Loucy (cell line): ENCODE results near the gene ZNF587.
"Not testable (repeated sequence)": the region's sequence is repeated elsewhere in the genome, so short reads cannot be mapped to it uniquely, and the experiment has no call there.

Experiments used
- H2AFZ ChIP-seq: fragments of 200-600 bp; sonication (generic); 2 replicates; pipeline ENCODE4 v1.6.0; 2016; ENCODE audit warnings: antibody characterized with exemption, mild to moderate bottlenecking, low read length, moderate library complexity
- H3F3A ChIP-seq: fragments of 200-600 bp; 2 replicates; pipeline ENCODE4 v1.6.0; 2016; ENCODE audit warnings: antibody characterized with exemption, low read depth, mild to moderate bottlenecking
- H3K27me3 ChIP-seq: fragments of 200-600 bp; sonication (generic); 2 replicates; pipeline ENCODE4 v1.6.1; 2014; ENCODE audit warnings: low read length, mild to moderate bottlenecking; ENCODE audit not compliant: insufficient read depth, poor library complexity, severe bottlenecking
- H3K36me3 ChIP-seq: fragments of 200-600 bp; sonication (generic); 2 replicates; pipeline ENCODE4 v1.6.1; 2016; ENCODE audit warnings: low read length; ENCODE audit not compliant: insufficient read depth
- H3K4me1 ChIP-seq: fragments of 200-600 bp; sonication (generic); 2 replicates; pipeline ENCODE4 v1.5.1; 2014; ENCODE audit warnings: low read length, mild to moderate bottlenecking; ENCODE audit not compliant: insufficient read depth, poor library complexity, severe bottlenecking
- H3K4me2 ChIP-seq: fragments of 200-600 bp; sonication (generic); 2 replicates; pipeline ENCODE4 v1.6.0; 2014; ENCODE audit warnings: antibody characterized with exemption, low read length, low read depth, mild to moderate bottlenecking; ENCODE audit not compliant: poor library complexity, severe bottlenecking
- H3K4me3 ChIP-seq: fragments of 200-600 bp; sonication (generic); 2 replicates; pipeline ENCODE4 v1.5.1; 2014; ENCODE audit warnings: low read length, mild to moderate bottlenecking, mixed read lengths; ENCODE audit not compliant: poor library complexity, severe bottlenecking
- H3K79me2 ChIP-seq: fragments of 200-600 bp; sonication (generic); 2 replicates; pipeline ENCODE4 v1.6.1; 2014; ENCODE audit warnings: low read length; ENCODE audit not compliant: insufficient read depth
- H3K9ac ChIP-seq: fragments of 200-600 bp; sonication (generic); 2 replicates; pipeline ENCODE4 v1.6.0; 2014; ENCODE audit warnings: mild to moderate bottlenecking, low read depth, low read length, moderate library complexity; ENCODE audit not compliant: poor library complexity, severe bottlenecking
- H3K9me2 ChIP-seq: fragments of 200-600 bp; sonication (generic); replicated peaks from 2 replicates; pipeline ENCODE4 v1.6.1; 2016; ENCODE audit warnings: low read depth, low read length, mixed read lengths
- H3K9me3 ChIP-seq: fragments of 200-600 bp; sonication (generic); 2 replicates; pipeline ENCODE4 v1.6.1; 2014; ENCODE audit warnings: mild to moderate bottlenecking, antibody characterized with exemption, low read length, low read depth; ENCODE audit not compliant: insufficient read depth
- H4K20me1 ChIP-seq: fragments of 200-600 bp; sonication (generic); 2 replicates; pipeline ENCODE4 v1.6.0; 2014; ENCODE audit warnings: antibody characterized with exemption, low read length, mild to moderate bottlenecking; ENCODE audit not compliant: insufficient read depth, poor library complexity, severe bottlenecking
- EZH2phosphoT487 ChIP-seq: fragments of 200-600 bp; IDR thresholded peaks from 2 replicates; pipeline ENCODE4 v1.6.1; 2018; ENCODE audit warnings: antibody characterized with exemption, mild to moderate bottlenecking, moderate library complexity, borderline replicate concordance
- TF ChIP-seq, protein P1 (sequence below): fragments of 200-600 bp; sonication (generic); conservative IDR thresholded peaks from 2 replicates; pipeline ENCODE4 v1.5.1; 2014; ENCODE audit warnings: mild to moderate bottlenecking, antibody characterized with exemption, low read length

ZNF587 gene

DNA sequence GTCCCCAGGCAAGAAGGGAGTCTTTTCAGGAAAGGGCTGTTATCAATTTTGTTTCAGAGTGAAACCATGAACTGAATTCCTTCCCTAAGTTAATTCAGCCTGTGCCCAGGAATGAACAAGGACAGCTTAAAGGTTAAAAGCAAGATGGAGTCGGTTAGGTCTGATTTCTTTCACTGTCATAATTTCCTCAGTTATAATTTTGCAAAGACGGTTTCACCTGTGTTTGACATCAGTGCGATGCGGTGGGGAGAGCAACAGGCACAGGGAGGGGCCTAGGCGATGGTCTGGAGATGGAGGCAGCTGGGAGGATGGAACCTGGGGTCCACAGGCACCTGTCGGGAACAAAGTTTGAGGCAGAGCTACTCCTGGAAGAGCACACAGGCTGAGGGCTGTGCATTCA lies 29.1 kb upstream of the ZNF587 start:
- peak overlapping the region; percentile 87 for H3K4me3 ChIP-seq
- peaks cover 21% of the 10 kb centered on the region for H3K4me1 ChIP-seq
- H3K36me3 ChIP-seq: no peaks in the 10 kb centered on the region
- H2AFZ ChIP-seq: no peak overlapping the region
- H3K9ac ChIP-seq: peak overlapping the region; percentile 89
- no peaks in the 10 kb centered on the region for H3K27me3 ChIP-seq
- peak overlapping the region; percentile 94 for H3K4me2 ChIP-seq
- no peaks in the 10 kb centered on the region for H3K9me2 ChIP-seq
- no peaks in the 10 kb centered on the region for H3F3A ChIP-seq
- TF ChIP-seq, protein P1, sequence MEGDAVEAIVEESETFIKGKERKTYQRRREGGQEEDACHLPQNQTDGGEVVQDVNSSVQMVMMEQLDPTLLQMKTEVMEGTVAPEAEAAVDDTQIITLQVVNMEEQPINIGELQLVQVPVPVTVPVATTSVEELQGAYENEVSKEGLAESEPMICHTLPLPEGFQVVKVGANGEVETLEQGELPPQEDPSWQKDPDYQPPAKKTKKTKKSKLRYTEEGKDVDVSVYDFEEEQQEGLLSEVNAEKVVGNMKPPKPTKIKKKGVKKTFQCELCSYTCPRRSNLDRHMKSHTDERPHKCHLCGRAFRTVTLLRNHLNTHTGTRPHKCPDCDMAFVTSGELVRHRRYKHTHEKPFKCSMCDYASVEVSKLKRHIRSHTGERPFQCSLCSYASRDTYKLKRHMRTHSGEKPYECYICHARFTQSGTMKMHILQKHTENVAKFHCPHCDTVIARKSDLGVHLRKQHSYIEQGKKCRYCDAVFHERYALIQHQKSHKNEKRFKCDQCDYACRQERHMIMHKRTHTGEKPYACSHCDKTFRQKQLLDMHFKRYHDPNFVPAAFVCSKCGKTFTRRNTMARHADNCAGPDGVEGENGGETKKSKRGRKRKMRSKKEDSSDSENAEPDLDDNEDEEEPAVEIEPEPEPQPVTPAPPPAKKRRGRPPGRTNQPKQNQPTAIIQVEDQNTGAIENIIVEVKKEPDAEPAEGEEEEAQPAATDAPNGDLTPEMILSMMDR: no peak
- no peak for TF ChIP-seq EZH2phosphoT487
- H4K20me1 ChIP-seq: peaks cover 4% of the 10 kb centered on the region
- no peaks in the 10 kb centered on the region for H3K9me3 ChIP-seq
- H3K79me2 ChIP-seq: peaks cover 50% of the 10 kb centered on the region

DNA sequence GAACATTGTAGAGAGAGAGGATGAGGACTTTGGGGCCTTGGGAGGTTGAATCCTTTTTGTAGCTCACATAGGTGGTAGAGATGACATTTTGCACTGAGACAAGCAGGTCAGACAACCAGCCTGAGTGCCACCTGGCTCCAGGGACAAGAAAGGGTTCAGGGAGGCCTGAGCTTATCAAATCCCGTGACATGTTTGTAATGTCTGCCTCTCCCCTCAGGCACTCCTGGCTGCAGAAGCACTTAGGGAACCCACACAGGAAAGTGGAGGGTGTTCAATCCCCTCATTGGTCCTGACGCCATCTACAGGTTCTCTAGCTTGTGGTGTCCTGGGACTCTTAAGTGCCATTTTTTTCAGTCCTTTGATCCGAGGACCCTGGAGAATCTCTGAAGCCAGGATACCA lies 28.6 kb upstream of the ZNF587 start:
- not testable (repeated sequence) for H2AFZ ChIP-seq, H3K9me2 ChIP-seq, H3K36me3 ChIP-seq, H3K27me3 ChIP-seq, H4K20me1 ChIP-seq, H3F3A ChIP-seq, H3K9me3 ChIP-seq
- Histone ChIP-seq H3K4me3 (peak overlapping the region; percentile 87), H3K9ac (peak overlapping the region; percentile 89), H3K79me2 (peaks cover 55% of the 10 kb centered on the region), H3K4me1 (peaks cover 21% of the 10 kb centered on the region), H3K4me2 (peak overlapping the region; percentile 94)

DNA sequence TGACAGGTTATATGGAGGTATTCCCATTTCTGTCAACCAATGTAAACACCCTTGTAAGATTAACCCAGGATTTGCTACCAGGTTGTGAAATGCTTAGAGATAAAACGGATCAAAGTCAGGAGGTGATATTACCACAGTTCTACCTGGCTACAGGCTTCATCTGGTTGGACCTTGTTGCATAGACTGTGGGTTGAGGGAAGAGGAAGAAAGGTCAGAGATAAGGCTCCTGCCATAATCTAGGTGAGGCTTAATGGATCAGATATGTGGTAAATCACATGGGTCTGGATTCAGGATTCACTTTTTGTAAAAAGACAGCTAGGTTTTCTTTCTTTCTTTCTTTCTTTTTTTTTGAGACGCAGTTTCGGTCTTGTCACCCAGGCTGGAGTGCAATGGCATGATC lies 28.2 kb upstream of the ZNF587 start:
- Histone ChIP-seq H3K4me1 (peaks cover 21% of the 10 kb centered on the region), H3K4me2 (peak overlapping the region; percentile 94), H3K79me2 (peaks cover 55% of the 10 kb centered on the region)
- not testable (repeated sequence) for H3K4me3 ChIP-seq, H3K9me2 ChIP-seq, H3K9ac ChIP-seq, H2AFZ ChIP-seq, H3K27me3 ChIP-seq, H3F3A ChIP-seq, H3K36me3 ChIP-seq, H4K20me1 ChIP-seq, H3K9me3 ChIP-seq

DNA sequence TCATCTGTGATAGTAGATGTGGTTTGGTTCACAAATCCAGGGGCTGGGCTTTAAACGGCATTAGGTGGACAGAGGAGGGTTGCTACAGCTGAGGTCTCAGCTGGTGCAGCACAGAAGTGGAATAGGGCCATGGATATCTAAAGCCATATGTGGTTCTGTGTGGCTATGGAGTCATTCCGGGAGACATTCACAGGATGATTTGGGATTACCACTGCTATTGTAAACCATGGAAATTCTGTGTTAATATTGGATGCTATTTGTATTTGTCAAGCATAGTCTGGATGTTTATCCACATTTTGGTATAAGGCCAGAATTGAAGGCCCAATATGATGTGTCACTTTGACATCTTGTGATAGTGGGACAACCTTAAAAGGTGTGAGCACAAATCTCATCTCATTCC lies 26.5 kb upstream of the ZNF587 start:
- peaks cover 21% of the 10 kb centered on the region for H3K4me1 ChIP-seq
- H2AFZ ChIP-seq, H3K9me2 ChIP-seq, H3K36me3 ChIP-seq, H3K4me3 ChIP-seq, H3K9me3 ChIP-seq, H3K27me3 ChIP-seq, H3F3A ChIP-seq, H3K9ac ChIP-seq, H4K20me1 ChIP-seq: not testable (repeated sequence)
- peaks cover 55% of the 10 kb centered on the region for H3K79me2 ChIP-seq
- H3K4me2 ChIP-seq: peak overlapping the region; percentile 48

DNA sequence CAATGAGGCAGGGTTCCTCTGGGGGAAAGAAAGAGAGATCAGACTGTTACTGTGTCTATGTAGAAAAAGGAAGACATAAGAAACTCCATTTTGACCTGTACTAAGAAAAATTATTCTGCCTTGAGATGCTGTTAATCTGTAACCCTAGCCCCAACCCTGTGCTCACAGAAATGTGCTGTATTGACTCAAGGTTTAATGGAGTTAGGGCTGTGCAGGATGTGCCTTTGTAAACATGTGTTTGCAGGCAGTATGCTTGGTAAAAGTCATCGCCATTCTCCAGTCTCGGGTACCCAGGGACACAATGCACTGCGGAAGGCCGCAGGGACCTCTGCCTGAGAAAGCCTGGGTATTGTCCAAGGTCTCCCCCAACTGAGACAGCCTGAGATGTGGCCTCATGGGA lies 26.1 kb upstream of the ZNF587 start:
- H3K9ac ChIP-seq, H4K20me1 ChIP-seq: not testable (repeated sequence)
- H3K4me1 ChIP-seq: peaks cover 21% of the 10 kb centered on the region

More for the DNA sequence above, 26.1 kb upstream of the ZNF587 start:
- not testable (repeated sequence) for H3K9me2 ChIP-seq, H3F3A ChIP-seq, H3K36me3 ChIP-seq, H3K4me3 ChIP-seq, H3K27me3 ChIP-seq, H3K9me3 ChIP-seq, H2AFZ ChIP-seq
- Histone ChIP-seq H3K79me2 (peaks cover 55% of the 10 kb centered on the region), H3K4me2 (peak overlapping the region; percentile 48)
